Tibial nerve (tissue), 4 donors: ENCODE data around the gene WDR70. TPM values are rescaled to one million over a fixed set of nuclear protein-coding genes. Genes with fewer than 3 reads are reported as not detected.

Experiments used
- DNase-seq, 2 donors: peaks; one replicate each; pipeline ENCODE4 v3.0.0-alpha.2; 2019; ENCODE audit warnings: low spot score in 2 of 2
- H3K27ac ChIP-seq, 4 donors: fragments of 200-600 bp; sonication (generic) in 3 of 4; one replicate each; pipeline ENCODE4 v1.5.1; 2017 to 2019; ENCODE audit warnings: mild to moderate bottlenecking in 1 of 4
- H3K27me3 ChIP-seq, 2 donors: fragments of 200-600 bp; sonication (generic) in 1 of 2; one replicate each; pipeline versions ENCODE4 v1.5.1 to v1.6.0; 2017 to 2019
- H3K36me3 ChIP-seq, 3 donors: fragments of 200-600 bp; sonication (generic); one replicate each; pipeline ENCODE4 v1.5.1; 2018 to 2019
- H3K4me1 ChIP-seq, 4 donors: fragments of 200-600 bp; sonication (generic) in 3 of 4; one replicate each; pipeline ENCODE4 v1.5.1; 2017 to 2019
- H3K4me3 ChIP-seq, 4 donors: fragments of 200-600 bp; sonication (generic) in 3 of 4; one replicate each; pipeline ENCODE4 v1.5.1; 2017 to 2019; ENCODE audit warnings: mild to moderate bottlenecking in 1 of 4, moderate library complexity in 1 of 4
- H3K9me3 ChIP-seq, 4 donors: fragments of 200-600 bp; sonication (generic) in 3 of 4; one replicate each; pipeline ENCODE4 v1.5.1; 2017 to 2019
- EP300 ChIP-seq, 2 donors: sonication (generic); formaldehyde crosslinking; IDR thresholded peaks; one replicate each; pipeline ENCODE4 v1.6.1; 2017; ENCODE audit warnings: antibody characterized with exemption in 2 of 2, mild to moderate bottlenecking in 1 of 2
- POLR2A ChIP-seq, 2 donors: fragments of 450-650 bp; IDR thresholded peaks; one replicate each; pipeline ENCODE4 v1.6.1; 2017; ENCODE audit warnings: antibody characterized with exemption in 2 of 2, mild to moderate bottlenecking in 2 of 2, moderate library complexity in 2 of 2
- WGBS, 2 donors: methylation state at CpG; one replicate each; pipeline ENCODE4 v1.1.5; 2018; 5-methylcytosine and 5-hydroxymethylcytosine counted together
- total RNA-seq, 4 donors: library from RNA; depleted of rRNA; stranded (reverse); fragments of >200 nt; gene quantifications; one replicate each; pipeline ENCODE4 v1.1.0, GENCODE V29; 2016
- TF ChIP-seq, protein P1 (sequence below), 5 experiments: fragments of 200-600 bp in 3 of 5; fragments of 450-650 bp in 2 of 5; sonication (generic) in 3 of 5; IDR thresholded peaks; one replicate each; pipeline ENCODE4 v1.5.1; 2016 to 2019; ENCODE audit warnings: antibody characterized with exemption in 5 of 5, mild to moderate bottlenecking in 3 of 5, moderate library complexity in 2 of 5

Gene WDR70
- total RNA-seq, 4 donors from 2014 or later = 35.1 to 68.6 (median 47.4) TPM

DNA sequence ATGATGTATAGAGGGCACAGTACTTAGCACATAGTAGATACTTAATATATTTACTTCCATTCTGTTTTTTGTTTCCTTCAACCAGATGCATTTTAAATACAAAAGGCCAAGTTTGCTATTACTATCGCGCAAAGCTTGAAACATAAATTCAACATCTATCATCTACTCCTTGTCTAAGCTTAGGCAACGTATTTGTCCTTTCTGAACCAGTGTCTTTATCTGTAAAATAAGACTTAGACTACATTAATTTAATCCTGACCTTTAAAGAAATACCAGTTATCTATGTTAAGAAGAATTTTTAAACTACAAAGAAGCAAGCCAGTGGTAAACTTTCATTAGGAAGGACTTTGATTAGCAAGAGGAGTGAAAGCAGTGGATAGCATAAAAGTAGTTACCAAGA lies 173.0 kb downstream of the WDR70 start:
- Histone ChIP-seq H3K9me3 (peaks cover 0 to 4% (median 0%) of the 10 kb centered on the region in 4 donors), H3K27ac (no peak overlapping the region), H3K27me3 (no peaks in the 10 kb centered on the region), H3K4me3 (no peak overlapping the region), H3K4me1 (no peaks in the 10 kb centered on the region), H3K36me3 (no peaks in the 10 kb centered on the region)
- TF ChIP-seq POLR2A (IDR thresholded peaks at IDR 0.05) (no peak), EP300 (IDR thresholded peaks at IDR 0.05) (no peak)
- TF ChIP-seq, protein P1, sequence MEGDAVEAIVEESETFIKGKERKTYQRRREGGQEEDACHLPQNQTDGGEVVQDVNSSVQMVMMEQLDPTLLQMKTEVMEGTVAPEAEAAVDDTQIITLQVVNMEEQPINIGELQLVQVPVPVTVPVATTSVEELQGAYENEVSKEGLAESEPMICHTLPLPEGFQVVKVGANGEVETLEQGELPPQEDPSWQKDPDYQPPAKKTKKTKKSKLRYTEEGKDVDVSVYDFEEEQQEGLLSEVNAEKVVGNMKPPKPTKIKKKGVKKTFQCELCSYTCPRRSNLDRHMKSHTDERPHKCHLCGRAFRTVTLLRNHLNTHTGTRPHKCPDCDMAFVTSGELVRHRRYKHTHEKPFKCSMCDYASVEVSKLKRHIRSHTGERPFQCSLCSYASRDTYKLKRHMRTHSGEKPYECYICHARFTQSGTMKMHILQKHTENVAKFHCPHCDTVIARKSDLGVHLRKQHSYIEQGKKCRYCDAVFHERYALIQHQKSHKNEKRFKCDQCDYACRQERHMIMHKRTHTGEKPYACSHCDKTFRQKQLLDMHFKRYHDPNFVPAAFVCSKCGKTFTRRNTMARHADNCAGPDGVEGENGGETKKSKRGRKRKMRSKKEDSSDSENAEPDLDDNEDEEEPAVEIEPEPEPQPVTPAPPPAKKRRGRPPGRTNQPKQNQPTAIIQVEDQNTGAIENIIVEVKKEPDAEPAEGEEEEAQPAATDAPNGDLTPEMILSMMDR (IDR thresholded peaks at IDR 0.05) = no peak
- WGBS, 2 donors = 93 to 97% methylated on average over 3 of the region's 3 CpGs
- DNase-seq = no peak

DNA sequence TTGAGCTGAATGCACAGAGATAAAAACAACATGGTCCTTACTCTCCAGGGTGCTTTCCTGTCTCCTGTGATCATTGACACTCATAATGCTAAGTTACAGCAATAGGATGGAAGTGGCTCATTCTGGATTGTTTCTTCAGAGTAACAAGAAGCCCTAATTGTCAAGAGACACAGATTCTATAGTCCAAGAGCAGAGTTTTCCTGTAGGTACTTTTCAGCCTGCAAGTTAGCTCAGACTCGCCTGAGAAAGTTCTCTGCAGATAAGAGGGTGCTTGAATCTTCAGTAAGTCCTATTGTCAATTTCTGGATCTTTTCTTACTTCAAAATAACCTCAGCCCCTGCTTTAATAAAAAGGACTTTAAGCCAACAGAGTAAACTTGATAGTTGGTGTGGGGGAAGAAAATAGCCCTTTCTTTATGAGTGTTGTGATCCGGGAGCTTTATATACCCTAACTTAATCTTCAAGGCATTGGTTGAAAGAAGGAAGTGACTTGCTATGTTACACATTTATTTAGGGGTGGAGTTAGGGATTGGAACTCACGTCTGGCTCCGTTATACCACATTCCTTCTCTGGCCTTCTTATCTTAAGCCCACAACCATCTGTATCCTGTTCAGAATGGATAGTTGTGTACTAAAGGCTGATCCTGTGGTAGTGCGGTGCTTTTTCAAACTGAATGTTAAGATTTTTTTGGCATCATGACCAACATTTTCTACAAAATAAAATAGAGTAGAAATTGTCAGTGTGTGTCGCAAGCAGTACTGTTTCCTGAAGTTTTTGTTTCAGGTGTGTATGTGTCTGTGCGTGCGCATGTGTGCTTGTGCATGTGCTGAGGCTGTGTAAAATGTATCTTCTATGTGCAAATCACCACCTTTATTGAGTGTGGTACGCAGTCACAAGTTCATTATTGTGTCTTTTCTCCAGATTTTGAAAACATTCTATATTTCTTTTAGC lies 173.9 kb downstream of the WDR70 start:
- Histone ChIP-seq H3K27ac (no peak overlapping the region), H3K4me3 (no peak overlapping the region), H3K4me1 (no peaks in the 10 kb centered on the region), H3K36me3 (no peaks in the 10 kb centered on the region), H3K27me3 (no peaks in the 10 kb centered on the region), H3K9me3 (peaks cover 0 to 4% (median 0%) of the 10 kb centered on the region in 4 donors)
- 66 to 69% methylated on average over 9 of the region's 9 CpGs for whole genome bisulfite sequencing, 2 donors
- DNase-seq = no peak
- TF ChIP-seq POLR2A (IDR thresholded peaks at IDR 0.05) (no peak), EP300 (IDR thresholded peaks at IDR 0.05) (no peak)
- TF ChIP-seq, protein P1 (IDR thresholded peaks at IDR 0.05) = no peak

DNA sequence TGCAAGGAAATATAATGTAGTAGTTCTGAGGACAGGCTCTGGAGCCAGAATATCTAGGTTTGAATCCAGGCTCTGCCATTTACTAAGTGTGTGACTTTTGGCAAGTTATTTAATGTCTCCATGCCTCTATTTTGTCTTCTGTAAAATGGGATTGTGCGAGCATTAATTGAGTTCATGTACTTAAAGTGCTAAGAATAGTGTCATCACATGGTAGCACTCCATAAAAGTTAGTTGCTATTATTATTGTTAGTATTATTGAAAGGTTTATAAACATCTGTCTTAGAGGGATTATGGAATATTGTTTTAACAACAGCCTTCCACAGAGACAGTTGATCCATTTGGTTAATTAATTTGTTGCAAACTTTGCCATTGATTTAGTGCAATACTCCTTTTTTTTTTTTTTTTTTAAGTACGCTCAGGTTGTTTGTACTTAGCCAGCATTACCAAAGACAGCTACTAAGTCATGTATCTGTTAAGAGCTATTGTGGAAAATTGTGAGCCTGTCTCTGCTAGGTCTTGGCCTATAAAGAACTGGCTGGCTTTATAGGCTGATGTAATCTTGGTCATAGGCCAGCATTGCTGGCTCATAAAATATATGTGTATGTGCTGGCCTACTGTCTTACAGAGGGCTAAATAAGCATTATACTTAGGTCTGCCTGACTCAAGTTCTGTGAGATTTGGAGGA lies 174.7 kb downstream of the WDR70 start:
- H3K27me3 ChIP-seq = no peaks in the 10 kb centered on the region
- DNase-seq = no peak
- 94 to 95% methylated on average over 2 of the region's 2 CpGs for WGBS, 2 donors
- H3K4me1 ChIP-seq = no peaks in the 10 kb centered on the region
- H3K9me3 ChIP-seq = peaks cover 0 to 4% (median 0%) of the 10 kb centered on the region in 4 donors
- H3K4me3 ChIP-seq = no peak overlapping the region
- TF ChIP-seq POLR2A (IDR thresholded peaks at IDR 0.05) = no peak
- TF ChIP-seq EP300 (IDR thresholded peaks at IDR 0.05) = no peak
- TF ChIP-seq, protein P1 (IDR thresholded peaks at IDR 0.05) = no peak
- no peaks in the 10 kb centered on the region for H3K36me3 ChIP-seq
- H3K27ac ChIP-seq = no peak overlapping the region

DNA sequence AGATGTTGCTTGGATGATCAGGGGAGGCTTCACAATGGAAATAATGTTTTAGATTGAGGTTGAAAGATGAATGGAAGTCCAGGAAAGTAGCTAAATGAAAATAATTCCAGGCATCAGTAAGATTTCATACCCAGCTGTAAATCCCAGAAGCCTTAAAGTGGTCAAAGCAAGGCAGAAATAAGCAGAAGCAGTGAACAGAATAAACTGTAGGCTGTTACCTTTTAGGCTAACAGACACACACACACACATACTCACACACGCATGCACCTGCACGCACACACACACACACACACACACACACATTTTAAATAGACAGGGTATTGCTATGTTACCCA lies 175.3 kb downstream of the WDR70 start:
- no peak for DNase-seq
- Histone ChIP-seq H3K4me3 (no peak overlapping the region), H3K9me3 (peaks cover 0 to 4% (median 0%) of the 10 kb centered on the region in 4 donors), H3K4me1 (no peaks in the 10 kb centered on the region), H3K36me3 (no peaks in the 10 kb centered on the region), H3K27ac (no peak overlapping the region), H3K27me3 (no peaks in the 10 kb centered on the region)
- WGBS, 2 donors = 67 to 95% methylated on average over 2 of the region's 2 CpGs
- TF ChIP-seq EP300 (IDR thresholded peaks at IDR 0.05) (no peak), POLR2A (IDR thresholded peaks at IDR 0.05) (no peak)
- TF ChIP-seq, protein P1 (IDR thresholded peaks at IDR 0.05) = no peak

DNA sequence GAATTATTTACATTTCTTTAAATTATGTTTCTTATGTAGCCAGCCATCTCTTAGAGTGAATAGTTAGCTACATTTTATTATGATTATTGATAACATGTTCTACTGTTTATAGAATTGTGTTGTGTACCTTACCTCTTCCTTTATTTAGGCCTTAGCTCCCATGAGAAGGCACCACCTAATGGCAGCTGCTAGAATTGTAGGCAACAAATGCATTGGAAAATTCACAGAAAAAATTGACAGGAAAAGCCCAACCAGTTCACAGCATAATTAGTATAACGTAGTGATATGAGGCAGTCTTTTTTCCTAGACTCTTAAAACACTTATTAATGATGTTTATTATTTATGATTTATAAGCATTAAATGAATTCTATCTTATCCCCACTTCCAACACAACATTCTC lies 175.8 kb downstream of the WDR70 start:
- H3K27ac ChIP-seq = no peak overlapping the region
- no peaks in the 10 kb centered on the region for H3K27me3 ChIP-seq
- no peak overlapping the region for H3K4me3 ChIP-seq
- H3K4me1 ChIP-seq = no peaks in the 10 kb centered on the region
- no peaks in the 10 kb centered on the region for H3K36me3 ChIP-seq
- TF ChIP-seq POLR2A (IDR thresholded peaks at IDR 0.05) = no peak
- TF ChIP-seq, protein P1 (IDR thresholded peaks at IDR 0.05) = no peak
- peaks cover 0 to 4% (median 0%) of the 10 kb centered on the region in 4 donors for H3K9me3 ChIP-seq
- 3 to 75% methylated on average over 1 of the region's 1 CpG for WGBS, 2 donors
- no peak for DNase-seq
